PFSK-1 (cell line): ENCODE results near the gene RAB31.

ENCODE experiments used
- FOXP2 ChIP-seq: optimal IDR thresholded peaks from 2 replicates; pipeline ENCODE3; 2011; ENCODE audit warnings: borderline replicate concordance, control low read depth, inconsistent platforms; ENCODE audit not compliant: insufficient read depth; ENCODE audit errors: extremely low read length, extremely low read depth
- POLR2AphosphoS5 ChIP-seq: IDR thresholded peaks from 2 replicates; pipeline ENCODE4 v1.6.1; 2012; ENCODE audit warnings: low read depth, mild to moderate bottlenecking, control low read depth, low read length, moderate library complexity
- REST ChIP-seq, 2 experiments: IDR thresholded peaks; 2 replicates each; pipeline versions ENCODE4 v1.6.1 to v1.8.0; 2011 to 2012; ENCODE audit warnings: low read depth in 2 of 2, low read length in 2 of 2, control low read depth in 1 of 2, inconsistent platforms in 1 of 2, mild to moderate bottlenecking in 1 of 2, moderate library complexity in 1 of 2; ENCODE audit not compliant: insufficient read depth in 1 of 2
- SIN3A ChIP-seq: IDR thresholded peaks from 2 replicates; pipeline ENCODE4 v1.6.1; 2012; ENCODE audit warnings: mild to moderate bottlenecking, low read length, moderate library complexity, borderline replicate concordance; ENCODE audit not compliant: insufficient read depth
- TAF1 ChIP-seq: IDR thresholded peaks from 2 replicates; pipeline ENCODE4 v1.6.1; 2012; ENCODE audit warnings: low read length, control low read depth, borderline replicate concordance; ENCODE audit not compliant: insufficient read depth

The RAB31 gene

GRCh38 chr18:9688036-9688741 lies 19.9 kb upstream of the RAB31 start:
- TF ChIP-seq SIN3A, result no peak
- TF ChIP-seq REST (IDR thresholded peaks at IDR 0.05; ENCODE audit: insufficient read depth in 1 of 2, low read depth in 2 of 2, low read length in 2 of 2), result no peak
- no peak for TF ChIP-seq TAF1
- no peak for TF ChIP-seq FOXP2
- no peak for TF ChIP-seq POLR2AphosphoS5

- TF ChIP-seq REST (IDR thresholded peaks at IDR 0.05; ENCODE audit: insufficient read depth in 1 of 2, low read depth in 2 of 2, low read length in 2 of 2) (no peak), POLR2AphosphoS5 (no peak), FOXP2 (no peak), SIN3A (no peak), TAF1 (no peak)
These were observed 18.8 kb upstream of the RAB31 start for GRCh38 chr18:9689253-9689652.

GRCh38 chr18:9690418-9691188 lies 17.5 kb upstream of the RAB31 start:
- TF ChIP-seq TAF1 (no peak), POLR2AphosphoS5 (no peak), FOXP2 (no peak), SIN3A (no peak), REST (IDR thresholded peaks at IDR 0.05; ENCODE audit: insufficient read depth in 1 of 2, low read depth in 2 of 2, low read length in 2 of 2) (no peak)

GRCh38 chr18:9691235-9691634 lies 16.9 kb upstream of the RAB31 start:
- TF ChIP-seq SIN3A, result no peak
- no peak for TF ChIP-seq FOXP2
- TF ChIP-seq REST (IDR thresholded peaks at IDR 0.05; ENCODE audit: insufficient read depth in 1 of 2, low read depth in 2 of 2, low read length in 2 of 2), result no peak
- TF ChIP-seq TAF1, result no peak
- no peak for TF ChIP-seq POLR2AphosphoS5
